Neural cell (in vitro differentiated cells): ENCODE measurements around the gene SMARCC1. TPM values are rescaled to one million over a fixed set of nuclear protein-coding genes. Genes with fewer than 3 reads are reported as not detected.

Source experiments
- H2AFZ ChIP-seq: fragments of 200-600, 300-800 bp; sonication (generic), shearing (Covaris generic); 2 replicates; pipeline ENCODE4 v1.6.0; 2014; ENCODE audit warnings: low read depth, mild to moderate bottlenecking, antibody characterized with exemption, low read length, moderate library complexity
- H3F3A ChIP-seq: fragments of 200-600 bp; shearing (Covaris generic); 2 replicates; pipeline ENCODE4 v1.6.1; 2016; ENCODE audit warnings: mild to moderate bottlenecking, moderate library complexity, mixed read lengths, antibody characterized with exemption, low read length; ENCODE audit not compliant: insufficient read depth, poor library complexity, severe bottlenecking
- H3K27ac ChIP-seq: fragments of 200-600, 300-800 bp; sonication (generic), shearing (Covaris generic); 2 replicates; pipeline ENCODE4 v1.5.1; 2014; ENCODE audit warnings: mild to moderate bottlenecking, low read length, moderate library complexity
- H3K27me3 ChIP-seq: fragments of 300-800, 200-600 bp; sonication (generic), shearing (Covaris generic); 2 replicates; pipeline ENCODE4 v1.6.0; 2014; ENCODE audit warnings: mild to moderate bottlenecking, low read depth, low read length, moderate library complexity; ENCODE audit not compliant: insufficient read depth
- H3K36me3 ChIP-seq: fragments of 300-800, 200-600 bp; sonication (generic), shearing (Covaris generic); 2 replicates; pipeline ENCODE4 v1.5.1; 2014; ENCODE audit warnings: mild to moderate bottlenecking, antibody characterized with exemption, low read length, moderate library complexity; ENCODE audit not compliant: insufficient read depth
- H3K4me2 ChIP-seq: fragments of 300-800, 200-600 bp; sonication (generic), shearing (Covaris generic); 2 replicates; pipeline ENCODE4 v1.6.0; 2014; ENCODE audit warnings: mild to moderate bottlenecking, low read length
- H3K4me3 ChIP-seq: fragments of 300-800, 200-600 bp; sonication (generic), shearing (Covaris generic); 2 replicates; pipeline ENCODE4 v1.5.1; 2014; ENCODE audit warnings: mild to moderate bottlenecking, low read length, moderate library complexity
- H3K79me2 ChIP-seq: fragments of 200-600 bp; shearing (Covaris generic); replicated peaks from 2 replicates; pipeline ENCODE4 v1.6.0; 2014; ENCODE audit warnings: mild to moderate bottlenecking, low read length, moderate library complexity; ENCODE audit not compliant: insufficient read depth
- H3K9ac ChIP-seq: fragments of 300-800, 200-600 bp; sonication (generic), shearing (Covaris generic); 2 replicates; pipeline ENCODE4 v1.6.1; 2016; ENCODE audit warnings: mild to moderate bottlenecking, low read length, mixed read lengths
- H3K9me2 ChIP-seq: fragments of 200-600 bp; shearing (Covaris generic); 2 replicates; pipeline ENCODE4 v1.6.1; 2016; ENCODE audit warnings: mild to moderate bottlenecking, low read length, mixed read lengths; ENCODE audit not compliant: insufficient read depth
- H3K9me3 ChIP-seq: fragments of 200-600, 300-800 bp; sonication (generic), shearing (Covaris generic); 2 replicates; pipeline ENCODE4 v1.6.1; 2016; ENCODE audit warnings: mild to moderate bottlenecking, mixed run types, low read length, moderate library complexity, mixed read lengths
- H4K20me1 ChIP-seq: fragments of 200-600 bp; shearing (Covaris generic); 2 replicates; pipeline ENCODE4 v1.6.1; 2016; ENCODE audit warnings: mild to moderate bottlenecking, mixed run types; ENCODE audit not compliant: insufficient read depth
- EP300 ChIP-seq: fragments of 450-650 bp; conservative IDR thresholded peaks from 2 replicates; pipeline ENCODE4 v1.6.1; 2014; ENCODE audit warnings: antibody characterized with exemption, mild to moderate bottlenecking, moderate library complexity; ENCODE audit not compliant: poor library complexity, severe bottlenecking
- EZH2 ChIP-seq: fragments of 200-600, 300-800 bp; shearing (Covaris generic), sonication (generic); IDR thresholded peaks from 2 replicates; pipeline ENCODE4 v1.6.1; 2014; ENCODE audit warnings: antibody characterized with exemption, low read length, borderline replicate concordance, mild to moderate bottlenecking; ENCODE audit not compliant: insufficient read depth, poor library complexity, severe bottlenecking
- MXI1 ChIP-seq: fragments of 450-650 bp; conservative IDR thresholded peaks from 2 replicates; pipeline ENCODE4 v1.6.1; 2014; ENCODE audit warnings: antibody characterized with exemption, mild to moderate bottlenecking; ENCODE audit not compliant: poor library complexity, severe bottlenecking
- POLR2AphosphoS5 ChIP-seq: IDR thresholded peaks from 2 replicates; pipeline ENCODE4 v1.6.1; 2012
- RAD21 ChIP-seq: fragments of 450-650 bp; conservative IDR thresholded peaks from 2 replicates; pipeline ENCODE4 v1.6.1; 2014; ENCODE audit warnings: antibody characterized with exemption, mild to moderate bottlenecking, moderate library complexity
- SMC3 ChIP-seq: fragments of 450-650 bp; conservative IDR thresholded peaks from 2 replicates; pipeline ENCODE4 v1.6.1; 2014; ENCODE audit warnings: antibody characterized with exemption, mild to moderate bottlenecking, moderate library complexity; ENCODE audit not compliant: poor library complexity
- TAF1 ChIP-seq: IDR thresholded peaks from 2 replicates; pipeline ENCODE4 v1.6.1; 2012; ENCODE audit warnings: low read depth
- polyA plus RNA-seq: library from polyadenylated mRNA; depleted of rRNA; stranded (reverse); fragments of >200 nt; gene quantifications from 2 replicates; pipeline ENCODE4 v1.2.3, GENCODE V29; 2014
- TF ChIP-seq, protein P1 (sequence below): IDR thresholded peaks from 2 replicates; pipeline ENCODE4 v1.6.1; 2012; ENCODE audit warnings: borderline replicate concordance
- TF ChIP-seq, protein P2 (sequence below): fragments of 450-650 bp; IDR thresholded peaks from 2 replicates; pipeline ENCODE4 v1.5.1; 2014; ENCODE audit warnings: antibody characterized with exemption, mild to moderate bottlenecking, moderate library complexity; ENCODE audit not compliant: poor library complexity, severe bottlenecking

Gene SMARCC1
- polyA plus RNA-seq, 1 donor from 2014 or later: 29.4 TPM

DNA sequence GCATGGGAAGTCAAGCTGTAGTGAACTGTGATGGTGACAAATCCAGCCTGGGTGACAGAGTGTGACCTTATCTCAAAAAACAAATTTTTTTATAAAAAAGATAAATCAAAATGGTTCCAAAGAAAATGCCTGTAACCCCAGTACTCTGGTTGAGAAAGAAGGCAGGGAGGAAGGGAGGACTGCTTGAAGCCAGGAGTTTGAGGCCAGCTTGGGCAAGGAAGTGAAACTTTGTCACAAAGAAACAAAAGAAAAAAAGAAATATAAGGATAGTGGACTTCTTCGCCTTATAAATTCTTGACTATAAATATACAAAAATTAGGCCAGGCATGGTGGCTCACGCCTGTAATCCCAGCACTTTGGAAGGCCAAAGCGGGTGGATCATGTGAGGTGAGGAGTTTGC, 34.1 kb downstream of the SMARCC1 start:
- no peaks in the 10 kb centered on the region for H3K9me2 ChIP-seq
- H3K36me3 ChIP-seq: no peaks in the 10 kb centered on the region
- no peak overlapping the region for H3K9ac ChIP-seq
- no peaks in the 10 kb centered on the region for H3F3A ChIP-seq
- no peak overlapping the region for H3K27ac ChIP-seq
- peaks cover 1% of the 10 kb centered on the region for H4K20me1 ChIP-seq
- peaks cover 57% of the 10 kb centered on the region for H3K79me2 ChIP-seq
- no peak overlapping the region for H3K4me3 ChIP-seq
- no peak overlapping the region for H3K4me2 ChIP-seq
- TF ChIP-seq EP300 (no peak), POLR2AphosphoS5 (no peak), SMC3 (no peak), TAF1 (no peak), MXI1 (no peak), RAD21 (no peak), EZH2 (no peak)
- TF ChIP-seq, protein P1, sequence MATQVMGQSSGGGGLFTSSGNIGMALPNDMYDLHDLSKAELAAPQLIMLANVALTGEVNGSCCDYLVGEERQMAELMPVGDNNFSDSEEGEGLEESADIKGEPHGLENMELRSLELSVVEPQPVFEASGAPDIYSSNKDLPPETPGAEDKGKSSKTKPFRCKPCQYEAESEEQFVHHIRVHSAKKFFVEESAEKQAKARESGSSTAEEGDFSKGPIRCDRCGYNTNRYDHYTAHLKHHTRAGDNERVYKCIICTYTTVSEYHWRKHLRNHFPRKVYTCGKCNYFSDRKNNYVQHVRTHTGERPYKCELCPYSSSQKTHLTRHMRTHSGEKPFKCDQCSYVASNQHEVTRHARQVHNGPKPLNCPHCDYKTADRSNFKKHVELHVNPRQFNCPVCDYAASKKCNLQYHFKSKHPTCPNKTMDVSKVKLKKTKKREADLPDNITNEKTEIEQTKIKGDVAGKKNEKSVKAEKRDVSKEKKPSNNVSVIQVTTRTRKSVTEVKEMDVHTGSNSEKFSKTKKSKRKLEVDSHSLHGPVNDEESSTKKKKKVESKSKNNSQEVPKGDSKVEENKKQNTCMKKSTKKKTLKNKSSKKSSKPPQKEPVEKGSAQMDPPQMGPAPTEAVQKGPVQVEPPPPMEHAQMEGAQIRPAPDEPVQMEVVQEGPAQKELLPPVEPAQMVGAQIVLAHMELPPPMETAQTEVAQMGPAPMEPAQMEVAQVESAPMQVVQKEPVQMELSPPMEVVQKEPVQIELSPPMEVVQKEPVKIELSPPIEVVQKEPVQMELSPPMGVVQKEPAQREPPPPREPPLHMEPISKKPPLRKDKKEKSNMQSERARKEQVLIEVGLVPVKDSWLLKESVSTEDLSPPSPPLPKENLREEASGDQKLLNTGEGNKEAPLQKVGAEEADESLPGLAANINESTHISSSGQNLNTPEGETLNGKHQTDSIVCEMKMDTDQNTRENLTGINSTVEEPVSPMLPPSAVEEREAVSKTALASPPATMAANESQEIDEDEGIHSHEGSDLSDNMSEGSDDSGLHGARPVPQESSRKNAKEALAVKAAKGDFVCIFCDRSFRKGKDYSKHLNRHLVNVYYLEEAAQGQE: no peak
- TF ChIP-seq, protein P2, sequence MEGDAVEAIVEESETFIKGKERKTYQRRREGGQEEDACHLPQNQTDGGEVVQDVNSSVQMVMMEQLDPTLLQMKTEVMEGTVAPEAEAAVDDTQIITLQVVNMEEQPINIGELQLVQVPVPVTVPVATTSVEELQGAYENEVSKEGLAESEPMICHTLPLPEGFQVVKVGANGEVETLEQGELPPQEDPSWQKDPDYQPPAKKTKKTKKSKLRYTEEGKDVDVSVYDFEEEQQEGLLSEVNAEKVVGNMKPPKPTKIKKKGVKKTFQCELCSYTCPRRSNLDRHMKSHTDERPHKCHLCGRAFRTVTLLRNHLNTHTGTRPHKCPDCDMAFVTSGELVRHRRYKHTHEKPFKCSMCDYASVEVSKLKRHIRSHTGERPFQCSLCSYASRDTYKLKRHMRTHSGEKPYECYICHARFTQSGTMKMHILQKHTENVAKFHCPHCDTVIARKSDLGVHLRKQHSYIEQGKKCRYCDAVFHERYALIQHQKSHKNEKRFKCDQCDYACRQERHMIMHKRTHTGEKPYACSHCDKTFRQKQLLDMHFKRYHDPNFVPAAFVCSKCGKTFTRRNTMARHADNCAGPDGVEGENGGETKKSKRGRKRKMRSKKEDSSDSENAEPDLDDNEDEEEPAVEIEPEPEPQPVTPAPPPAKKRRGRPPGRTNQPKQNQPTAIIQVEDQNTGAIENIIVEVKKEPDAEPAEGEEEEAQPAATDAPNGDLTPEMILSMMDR: no peak
- H3K9me3 ChIP-seq: no peaks in the 10 kb centered on the region
- H2AFZ ChIP-seq: no peak overlapping the region
- H3K27me3 ChIP-seq: no peaks in the 10 kb centered on the region

DNA sequence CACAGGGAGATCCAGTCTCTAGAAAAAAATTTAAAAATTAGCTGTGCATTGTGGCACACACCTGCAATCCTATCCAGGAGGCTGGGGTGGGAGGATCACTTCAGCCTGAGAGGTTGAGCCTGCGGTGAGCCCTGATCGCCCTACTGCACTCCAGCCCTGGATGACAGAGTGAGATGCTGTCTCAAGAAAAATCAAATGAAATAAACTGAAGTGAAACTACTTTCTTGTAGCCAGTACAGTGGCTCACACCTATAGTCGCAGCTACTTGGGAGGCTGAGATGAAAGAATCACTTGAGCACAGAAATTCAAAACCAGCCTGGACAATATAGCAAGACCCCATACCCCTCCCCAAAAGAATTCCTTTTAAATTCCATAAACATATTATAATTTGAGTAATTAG, 35.4 kb downstream of the SMARCC1 start:
- Histone ChIP-seq H3K79me2 (peaks cover 52% of the 10 kb centered on the region), H3K9ac (no peak overlapping the region), H3K4me2 (no peak overlapping the region), H3K36me3 (no peaks in the 10 kb centered on the region), H3F3A (no peaks in the 10 kb centered on the region), H3K9me2 (no peaks in the 10 kb centered on the region), H3K9me3 (no peaks in the 10 kb centered on the region), H3K4me3 (no peak overlapping the region), H3K27ac (no peak overlapping the region), H4K20me1 (peaks cover 3% of the 10 kb centered on the region), H2AFZ (no peak overlapping the region), H3K27me3 (no peaks in the 10 kb centered on the region)
- TF ChIP-seq POLR2AphosphoS5 (no peak), TAF1 (no peak), EZH2 (no peak), EP300 (no peak), RAD21 (no peak), MXI1 (no peak), SMC3 (no peak)
- TF ChIP-seq, protein P1: no peak
- TF ChIP-seq, protein P2: no peak
